ENCODE data around the gene REPIN1.
A peak's percentile ranks its signal among the peaks of the same experiment; 100 is the strongest.
"Not testable (repeated sequence)": the region's sequence is repeated elsewhere in the genome, so short reads cannot be mapped to it uniquely, and the experiment has no call there.

Gene REPIN1

GRCh38 chr7:150378115-150378852 is 9.7 kb downstream of the REPIN1 start:
- DNase-seq = no peak

GRCh38 chr7:150378853-150379440 is 10.3 kb downstream of the REPIN1 start, which contains the start of gene ZNF775:
Gene ZNF775, plus strand, starts transcription at chr7:150379330. Its CDS starts 9,141 bp downstream, at chr7:150388471.
- DNase-seq = peak; percentile 86

GRCh38 chr7:150379441-150380379 is 11.1 kb downstream of the REPIN1 start:
- no peak for DNase-seq

- DNase-seq = no peak
Measured at GRCh38 chr7:150380463-150380862, 11.8 kb downstream of the REPIN1 start.

- no peak for DNase-seq
Measured at GRCh38 chr7:150381096-150381495, 12.5 kb downstream of the REPIN1 start.

GRCh38 chr7:150381785-150382122 is 13.1 kb downstream of the REPIN1 start:
- DNase-seq = no peak

- DNase-seq = no peak
Measured at GRCh38 chr7:150382123-150382843, 13.7 kb downstream of the REPIN1 start.

GRCh38 chr7:150382844-150383225 is 14.2 kb downstream of the REPIN1 start:
- DNase-seq = no peak

- no peak for DNase-seq
Measured at GRCh38 chr7:150383710-150384397, 15.2 kb downstream of the REPIN1 start.

- no peak for DNase-seq
Measured at GRCh38 chr7:150384406-150385301, 16.0 kb downstream of the REPIN1 start.

- DNase-seq = no peak
Measured at GRCh38 chr7:150385302-150385723, 16.7 kb downstream of the REPIN1 start.

- DNase-seq = not testable (repeated sequence)
Measured at GRCh38 chr7:150385884-150386283, 17.3 kb downstream of the REPIN1 start.

GRCh38 chr7:150388306-150388705 is 19.7 kb downstream of the REPIN1 start:
- no peak for DNase-seq

GRCh38 chr7:150388709-150389531 is 20.3 kb downstream of the REPIN1 start:
- DNase-seq = no peak

GRCh38 chr7:150389532-150389816 is 20.9 kb downstream of the REPIN1 start:
- DNase-seq = no peak

GRCh38 chr7:150390205-150390604 is 21.6 kb downstream of the REPIN1 start:
- DNase-seq = no peak

GRCh38 chr7:150393325-150393724 is 24.7 kb downstream of the REPIN1 start:
- no peak for DNase-seq

- no peak for DNase-seq
Measured at GRCh38 chr7:150396426-150396825, 27.8 kb downstream of the REPIN1 start.

- DNase-seq = no peak
Measured at GRCh38 chr7:150396851-150397260, 28.2 kb downstream of the REPIN1 start.

- no peak for DNase-seq
Measured at GRCh38 chr7:150397346-150398107, 28.9 kb downstream of the REPIN1 start.

Measured in T1000 (cell line).